Activated naive CD4-positive, alpha-beta T cell treated with anti-CD3 and anti-CD28 coated beads, Interleukin-2, amount 50 U/mL, for 16 hours (primary cell): ENCODE data around the gene KLHL3.

Experiments
- DNase-seq: peaks from one replicate; pipeline ENCODE4 v3.0.0-alpha.2; 2020

The KLHL3 gene

GRCh38 chr5:137605411-137605810, 130.5 kb downstream of the KLHL3 start:
- no peak for DNase-seq

DNA sequence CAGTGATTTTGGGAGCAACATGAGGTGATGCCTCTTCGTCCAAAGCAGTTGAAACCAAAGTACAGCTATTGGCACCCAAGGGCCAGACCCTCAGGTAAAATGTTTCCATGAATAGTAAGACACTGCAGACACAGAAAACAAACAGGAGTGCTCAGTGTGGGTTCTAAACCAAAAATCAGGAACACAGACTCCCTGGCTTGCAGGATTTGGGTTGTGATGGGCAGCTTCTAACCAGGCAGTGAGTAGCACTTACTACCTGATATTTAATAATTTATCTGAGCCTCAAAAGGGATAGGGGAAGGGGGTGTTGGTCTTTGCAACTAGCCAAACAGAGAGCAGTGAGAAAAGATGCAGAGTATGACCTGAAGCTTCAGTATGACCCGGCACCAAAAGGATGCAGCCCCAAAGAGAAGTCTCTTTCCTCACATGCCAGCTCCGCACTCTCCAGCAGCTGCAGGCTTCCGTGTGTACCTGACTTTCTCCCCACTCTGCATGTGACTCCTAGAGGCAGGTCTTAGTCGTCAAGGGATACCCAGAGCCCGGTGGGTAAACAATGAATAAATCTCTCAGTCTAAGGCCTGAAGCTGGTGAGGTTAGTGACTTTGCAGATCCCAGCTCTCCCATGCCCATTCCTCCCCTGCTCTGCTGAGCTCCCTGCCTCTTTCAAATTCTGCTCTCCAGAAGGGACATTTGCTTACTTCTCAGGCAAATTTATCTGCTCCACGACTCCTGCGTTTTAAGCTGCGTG, 131.4 kb downstream of the KLHL3 start:
- no peak for DNase-seq

DNA sequence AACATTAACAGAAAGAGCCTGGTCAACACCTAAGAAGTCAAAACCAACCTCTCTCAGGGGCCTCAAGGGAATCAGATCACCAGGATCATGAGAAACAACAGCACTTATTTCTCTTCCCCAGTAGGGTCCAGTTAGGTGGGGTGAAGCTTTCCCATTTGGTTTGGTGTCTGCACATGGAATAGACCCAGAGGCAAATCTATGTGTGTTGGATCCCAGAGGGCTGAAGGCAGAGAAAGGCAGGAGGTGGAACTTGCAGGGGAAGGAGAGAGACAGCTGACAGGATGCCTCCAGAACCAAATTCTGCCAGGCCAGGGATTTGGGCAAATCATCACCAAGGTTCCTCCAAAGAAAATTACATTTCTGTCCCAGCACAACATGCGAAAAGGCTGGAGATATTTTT, 132.0 kb downstream of the KLHL3 start:
- DNase-seq, result no peak

- no peak for DNase-seq
These were observed 132.5 kb downstream of the KLHL3 start for GRCh38 chr5:137603356-137603755.

GRCh38 chr5:137602721-137603273, 133.1 kb downstream of the KLHL3 start:
- no peak for DNase-seq

DNA sequence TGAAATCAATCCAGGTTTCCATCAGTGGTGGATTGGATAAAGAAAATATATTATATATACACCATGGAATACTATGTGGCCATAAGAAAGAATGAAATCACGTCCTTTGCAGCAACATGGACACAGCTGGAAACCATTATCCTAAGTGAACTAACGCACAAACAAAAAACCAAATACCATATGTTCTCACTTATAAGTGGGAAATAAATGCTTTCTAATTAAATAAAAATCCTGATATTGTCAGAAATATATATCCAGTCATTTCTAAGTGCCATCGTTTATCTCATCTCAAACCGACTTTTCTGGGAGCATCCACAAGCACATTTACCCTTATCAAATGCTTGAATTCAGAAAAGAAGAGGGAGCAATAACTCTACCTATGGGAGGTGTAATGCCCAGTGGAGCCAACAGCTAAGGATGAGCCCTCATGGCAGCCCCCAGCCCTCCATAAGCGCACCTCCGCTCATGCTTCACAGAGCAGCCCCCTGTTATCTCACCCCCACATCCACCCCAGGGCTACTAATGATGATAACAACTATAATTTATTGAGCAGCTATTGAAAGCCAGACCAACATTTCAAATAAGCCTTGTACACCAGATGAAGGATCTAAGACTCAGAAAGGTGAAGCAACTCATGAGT, 135.0 kb downstream of the KLHL3 start:
- no peak for DNase-seq

DNA sequence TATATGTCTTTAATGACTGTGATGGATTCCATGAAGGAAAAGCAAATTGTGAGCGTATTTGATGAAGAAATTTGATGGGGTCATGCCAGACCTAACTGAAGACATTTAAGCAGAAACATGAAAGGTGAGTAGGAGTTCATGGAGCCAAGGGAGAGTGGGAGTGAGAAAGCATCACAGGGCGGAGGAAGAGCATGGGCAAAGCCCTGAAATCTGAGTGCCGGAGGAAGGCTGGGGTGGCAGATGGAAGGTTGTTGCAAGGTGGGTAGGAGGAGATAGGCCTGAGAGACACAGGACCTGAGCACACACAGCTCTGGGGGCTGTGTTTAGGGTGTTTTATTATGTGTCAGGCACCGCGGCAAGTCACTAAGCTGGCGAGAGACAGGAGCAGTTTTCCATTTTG, 136.4 kb downstream of the KLHL3 start:
- DNase-seq, result no peak

DNA sequence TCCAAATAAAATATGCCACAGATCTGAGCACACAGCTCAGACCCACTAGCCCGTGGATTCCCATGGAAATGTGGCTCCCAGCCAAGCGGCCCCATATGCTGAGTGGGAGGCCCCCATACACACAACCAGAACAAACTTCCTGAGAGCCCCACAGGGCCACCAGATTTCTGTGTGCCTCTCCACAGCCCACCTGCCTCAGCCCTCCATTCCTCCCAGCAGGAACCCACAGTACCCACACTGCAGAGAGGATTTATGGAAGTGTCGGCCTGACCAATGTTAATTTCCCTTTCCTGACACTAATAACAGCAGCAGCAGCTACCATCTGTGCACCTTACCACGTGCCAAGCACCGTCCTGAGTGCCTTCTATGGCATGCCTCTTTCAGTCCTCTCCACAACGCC, 137.5 kb downstream of the KLHL3 start:
- DNase-seq, result no peak

GRCh38 chr5:137596941-137597340, 138.9 kb downstream of the KLHL3 start:
- DNase-seq, result no peak

- no peak for DNase-seq
These were observed 140.4 kb downstream of the KLHL3 start for GRCh38 chr5:137595396-137596079.

GRCh38 chr5:137594717-137595116, 141.2 kb downstream of the KLHL3 start:
- DNase-seq, result no peak

- no peak for DNase-seq
These were observed 143.6 kb downstream of the KLHL3 start for GRCh38 chr5:137592317-137592716.

- DNase-seq, result no peak
These were observed 146.7 kb downstream of the KLHL3 start for GRCh38 chr5:137589185-137589584.

- no peak for DNase-seq
These were observed 148.0 kb downstream of the KLHL3 start for GRCh38 chr5:137587919-137588318.

- no peak for DNase-seq
These were observed 151.6 kb downstream of the KLHL3 start for GRCh38 chr5:137584262-137584661.

GRCh38 chr5:137583129-137583528, 152.8 kb downstream of the KLHL3 start:
- no peak for DNase-seq

DNA sequence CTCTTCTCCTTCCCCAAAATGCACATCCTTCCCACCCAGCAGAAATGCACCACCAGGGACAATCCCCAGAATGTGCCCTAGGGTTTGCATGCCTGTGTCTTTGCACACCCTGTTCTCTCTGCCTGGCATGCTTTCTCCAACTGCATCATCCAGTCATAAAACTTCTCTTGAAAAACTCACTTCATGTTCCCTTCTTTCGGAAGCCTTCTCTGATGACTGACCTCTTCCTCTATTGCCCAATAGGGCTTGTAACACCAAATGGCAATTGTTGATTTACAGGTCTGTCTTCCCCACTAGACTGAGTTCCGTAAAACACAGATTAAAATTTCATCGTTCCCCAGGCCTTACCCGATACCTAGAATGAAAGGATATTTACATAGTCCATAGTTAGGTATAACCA, 153.7 kb downstream of the KLHL3 start:
- no peak for DNase-seq

- DNase-seq, result no peak
These were observed 154.1 kb downstream of the KLHL3 start for GRCh38 chr5:137581776-137582175.

DNA sequence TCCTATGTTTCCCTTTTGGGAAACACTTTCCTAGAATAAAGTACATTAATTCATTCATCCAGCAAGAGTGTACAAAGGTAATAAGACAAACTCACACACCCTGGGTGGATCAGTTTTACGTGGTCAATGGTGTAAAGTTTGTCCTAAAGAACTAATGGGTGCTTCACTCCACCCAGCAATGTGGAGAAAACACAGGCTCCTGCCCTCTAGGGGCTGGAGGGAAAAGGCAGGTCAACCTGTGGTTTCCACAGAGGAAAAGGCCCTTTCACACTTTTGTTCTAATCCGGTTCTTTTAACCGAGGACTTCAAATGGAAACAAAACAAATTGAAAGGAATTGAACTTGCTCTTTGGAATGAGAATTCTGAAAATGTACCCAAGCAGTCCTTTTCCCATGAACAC, 155.9 kb downstream of the KLHL3 start:
- no peak for DNase-seq

- no peak for DNase-seq
These were observed 160.0 kb downstream of the KLHL3 start for GRCh38 chr5:137575847-137576246.

DNA sequence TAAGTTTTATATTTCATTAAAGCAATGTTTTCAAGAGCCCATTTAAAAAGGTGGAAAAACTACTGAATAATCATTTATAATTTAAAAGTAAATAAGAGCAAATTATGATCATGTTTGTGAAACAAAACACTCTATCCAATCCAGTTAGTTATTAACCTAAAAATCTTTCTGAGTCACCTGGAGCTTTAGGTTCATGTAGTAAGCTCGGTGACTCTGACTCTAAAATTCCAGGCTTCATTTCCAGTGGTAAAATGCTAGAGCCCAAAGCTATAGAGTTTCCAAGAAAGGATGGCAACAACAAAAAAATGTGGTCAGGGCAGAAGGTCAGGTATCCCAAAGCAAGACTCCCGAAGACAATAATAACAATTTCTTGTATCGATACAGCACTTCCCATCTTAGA, 160.7 kb downstream of the KLHL3 start:
- DNase-seq, result no peak

DNA sequence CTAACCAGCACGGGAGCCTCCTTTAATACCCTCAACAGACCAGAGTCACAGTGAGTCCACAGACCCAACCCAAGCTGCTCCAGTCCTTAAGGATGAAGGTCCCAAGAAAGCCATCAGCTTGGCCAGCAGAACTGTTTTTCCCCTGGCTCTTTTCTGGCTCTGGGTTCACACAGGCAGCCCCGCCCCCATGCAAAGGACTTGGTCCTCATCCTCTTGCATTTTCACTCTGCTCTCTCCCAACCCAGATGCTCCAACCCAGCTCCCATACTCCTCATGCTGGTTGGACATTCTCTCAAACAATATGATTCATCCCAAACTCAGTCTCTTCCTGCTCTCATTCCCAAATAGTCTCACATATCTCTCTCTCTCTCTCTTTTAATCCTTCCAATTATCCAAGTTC, 162.5 kb downstream of the KLHL3 start:
- no peak for DNase-seq

GRCh38 chr5:137572042-137572695, 163.7 kb downstream of the KLHL3 start:
- DNase-seq, result no peak
